Caco-2 (cell line): Measurements from ENCODE around the gene OXNAD1. TPM values are rescaled to one million over a fixed set of nuclear protein-coding genes. Genes with fewer than 3 reads are reported as not detected.

Source experiments
- BruUV-seq: library from RNA; stranded (reverse); fragments of 400-500 nt; replicated peaks from 2 replicates; lab custom pipeline; 2021; lab: Mats Ljungman, UMichigan
- CTCF ChIA-PET: fragments of 300-600 bp; sonication (Branson Sonifier 250); formaldehyde crosslinking; loops from one replicate; lab custom pipeline; 2022; ENCODE audit warnings: antibody characterized with exemption; lab: Charles Lee
- POLR2A ChIA-PET: fragments of 300-600 bp; sonication (Branson Sonifier 250); formaldehyde crosslinking; loops from one replicate; lab custom pipeline; 2022; ENCODE audit warnings: antibody characterized with exemption; lab: Charles Lee
- DNase-seq, 2 experiments: peaks; one replicate each; pipeline versions ENCODE4 v3.0.0 to v3.0.0-alpha.2; 2020 to 2022
- H3K27me3 ChIP-seq: replicated peaks from 2 replicates; pipeline ENCODE4 v1.6.0; 2011; ENCODE audit warnings: low read length; ENCODE audit not compliant: control insufficient read depth, insufficient read depth
- H3K36me3 ChIP-seq: 2 replicates; pipeline ENCODE4 v1.5.1; 2011; ENCODE audit warnings: low read length; ENCODE audit not compliant: control insufficient read depth, insufficient read depth
- H3K4me1 ChIP-seq: fragments of 250-450 bp; sonication (Bioruptor Pico); 2 replicates; pipeline ENCODE4 v1.5.1; 2020; ENCODE audit warnings: mild to moderate bottlenecking
- H3K4me3 ChIP-seq: 2 replicates; pipeline ENCODE4 v1.5.1; 2011; ENCODE audit warnings: low read depth, mild to moderate bottlenecking, control low read depth, low read length
- H3K9me3 ChIP-seq: fragments of 250-450 bp; sonication (Bioruptor Pico); 2 replicates; pipeline ENCODE4 v1.5.1; 2020; ENCODE audit warnings: mild to moderate bottlenecking, moderate library complexity
- H3K27ac Mint-ChIP-seq: one replicate; pipeline ENCODE4 v1.8.0; 2022; ENCODE audit warnings: mixed read lengths; ENCODE audit not compliant: unreplicated experiment
- H3K27me3 Mint-ChIP-seq: one replicate; pipeline ENCODE4 v1.8.0; 2022; ENCODE audit warnings: mixed read lengths; ENCODE audit not compliant: insufficient read depth, unreplicated experiment
- H3K36me3 Mint-ChIP-seq: one replicate; pipeline ENCODE4 v1.8.0; 2022; ENCODE audit warnings: mild to moderate bottlenecking, mixed read lengths; ENCODE audit not compliant: insufficient read depth, unreplicated experiment
- H3K4me1 Mint-ChIP-seq: one replicate; pipeline ENCODE4 v1.8.0; 2022; ENCODE audit warnings: low read depth, mixed read lengths; ENCODE audit not compliant: unreplicated experiment
- H3K4me3 Mint-ChIP-seq: one replicate; pipeline ENCODE4 v1.8.0; 2022; ENCODE audit warnings: mild to moderate bottlenecking, moderate library complexity, mixed read lengths; ENCODE audit not compliant: unreplicated experiment
- H3K9me3 Mint-ChIP-seq: one replicate; pipeline ENCODE4 v1.8.0; 2022; ENCODE audit warnings: mixed read lengths; ENCODE audit not compliant: unreplicated experiment
- intact Hi-C: fragments of 100-400 bp; cut with micrococcal nuclease; formaldehyde crosslinking; loops from one replicate; pipeline ENCODE4 v1.10.0; 2022; ENCODE audit not compliant: unreplicated experiment
- total RNA-seq: library from RNA; stranded (reverse); gene quantifications from 2 replicates; pipeline ENCODE4 v1.2.3, GENCODE V29; 2022
- TF ChIP-seq, protein P1 (sequence below), 2 experiments: fragments of 200-600 bp in 1 of 2; IDR thresholded peaks; 1 replicate in 1 of 2; 2 replicates in 1 of 2; pipeline versions ENCODE4 v1.5.1 to v1.8.0; 2011 to 2022; ENCODE audit warnings: antibody characterized with exemption in 1 of 2, control low read depth in 1 of 2, inconsistent platforms in 1 of 2, low read depth in 1 of 2, low read length in 1 of 2, mild to moderate bottlenecking in 1 of 2, moderate library complexity in 1 of 2; ENCODE audit not compliant: insufficient read depth in 1 of 2, severe bottlenecking in 1 of 2, unreplicated experiment in 1 of 2

OXNAD1 gene
- total RNA-seq, 1 experiment from 2014 or later: 20.0 TPM

DNA sequence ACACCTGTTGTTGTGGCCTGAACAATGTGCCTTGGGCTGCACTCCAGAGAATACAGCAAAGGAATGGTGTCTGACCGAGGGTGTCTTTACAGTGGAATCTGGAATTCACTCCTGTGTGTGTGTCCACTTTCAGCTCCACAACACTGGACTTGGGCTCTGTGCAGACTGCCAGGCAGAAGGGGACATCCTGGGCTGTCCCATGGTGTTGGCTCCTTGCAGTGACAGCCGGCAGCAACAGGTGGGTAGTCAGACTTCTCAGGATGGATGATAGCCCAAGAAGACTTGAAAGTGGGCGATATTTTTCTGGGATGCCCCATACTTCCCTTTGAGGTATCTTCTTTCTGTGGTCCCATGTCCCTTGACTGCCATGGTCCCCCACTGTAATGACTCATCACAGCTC, 45.2 kb upstream of the OXNAD1 start:
- H3K9me3 ChIP-seq: no peaks in the 10 kb centered on the region
- POLR2A ChIA-PET: no interaction called here
- no peaks in the 10 kb centered on the region for H3K4me1 ChIP-seq
- intact Hi-C loops: no loop called here
- Mint-ChIP-seq H3K4me3 (no peak overlapping the region), H3K27ac (no peak overlapping the region), H3K27me3 (no peaks in the 10 kb centered on the region), H3K36me3 (no peaks in the 10 kb centered on the region), H3K4me1 (no peaks in the 10 kb centered on the region), H3K9me3 (no peaks in the 10 kb centered on the region)
- no TSS peak for BruUV-seq
- H3K4me3 ChIP-seq: no peak overlapping the region
- TF ChIP-seq, protein P1, sequence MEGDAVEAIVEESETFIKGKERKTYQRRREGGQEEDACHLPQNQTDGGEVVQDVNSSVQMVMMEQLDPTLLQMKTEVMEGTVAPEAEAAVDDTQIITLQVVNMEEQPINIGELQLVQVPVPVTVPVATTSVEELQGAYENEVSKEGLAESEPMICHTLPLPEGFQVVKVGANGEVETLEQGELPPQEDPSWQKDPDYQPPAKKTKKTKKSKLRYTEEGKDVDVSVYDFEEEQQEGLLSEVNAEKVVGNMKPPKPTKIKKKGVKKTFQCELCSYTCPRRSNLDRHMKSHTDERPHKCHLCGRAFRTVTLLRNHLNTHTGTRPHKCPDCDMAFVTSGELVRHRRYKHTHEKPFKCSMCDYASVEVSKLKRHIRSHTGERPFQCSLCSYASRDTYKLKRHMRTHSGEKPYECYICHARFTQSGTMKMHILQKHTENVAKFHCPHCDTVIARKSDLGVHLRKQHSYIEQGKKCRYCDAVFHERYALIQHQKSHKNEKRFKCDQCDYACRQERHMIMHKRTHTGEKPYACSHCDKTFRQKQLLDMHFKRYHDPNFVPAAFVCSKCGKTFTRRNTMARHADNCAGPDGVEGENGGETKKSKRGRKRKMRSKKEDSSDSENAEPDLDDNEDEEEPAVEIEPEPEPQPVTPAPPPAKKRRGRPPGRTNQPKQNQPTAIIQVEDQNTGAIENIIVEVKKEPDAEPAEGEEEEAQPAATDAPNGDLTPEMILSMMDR (IDR thresholded peaks at IDR 0.05; ENCODE audit: insufficient read depth in 1 of 2, low read depth in 1 of 2, low read length in 1 of 2, severe bottlenecking in 1 of 2, unreplicated experiment in 1 of 2): no peak
- no peaks in the 10 kb centered on the region for H3K36me3 ChIP-seq
- CTCF ChIA-PET: no interaction called here
- DNase-seq: no peak
- no peaks in the 10 kb centered on the region; the same call in 1 of the 2 replicates for H3K27me3 ChIP-seq

DNA sequence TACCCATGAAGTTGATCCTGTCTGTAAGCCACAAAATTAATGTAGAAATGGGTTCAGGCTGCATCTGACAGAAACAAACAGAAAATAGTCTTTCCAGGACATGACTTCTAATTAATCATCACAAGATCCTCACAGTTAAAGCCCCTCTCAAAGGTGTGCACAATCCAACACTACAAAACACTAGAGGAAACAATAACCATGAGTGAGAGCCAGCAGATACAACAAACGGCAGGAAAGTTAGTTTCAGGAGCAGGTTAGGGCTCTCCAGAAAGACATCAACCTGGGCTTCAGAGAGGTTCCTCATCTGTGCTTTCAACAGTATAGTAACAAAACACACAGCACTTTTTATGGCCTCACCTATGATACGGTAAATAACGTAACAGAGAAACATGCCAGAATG, 43.0 kb upstream of the OXNAD1 start:
- TF ChIP-seq, protein P1 (IDR thresholded peaks at IDR 0.05; ENCODE audit: insufficient read depth in 1 of 2, low read depth in 1 of 2, low read length in 1 of 2, severe bottlenecking in 1 of 2, unreplicated experiment in 1 of 2): no peak
- Mint-ChIP-seq H3K4me1 (no peaks in the 10 kb centered on the region), H3K9me3 (no peaks in the 10 kb centered on the region), H3K27ac (no peak overlapping the region), H3K4me3 (no peak overlapping the region), H3K27me3 (no peaks in the 10 kb centered on the region), H3K36me3 (no peaks in the 10 kb centered on the region)
- Histone ChIP-seq H3K4me3 (no peak overlapping the region), H3K36me3 (no peaks in the 10 kb centered on the region), H3K27me3 (no peaks in the 10 kb centered on the region; the same call in 1 of the 2 replicates), H3K4me1 (no peaks in the 10 kb centered on the region), H3K9me3 (no peaks in the 10 kb centered on the region)
- POLR2A ChIA-PET: no interaction called here
- CTCF ChIA-PET: no interaction called here
- no peak for DNase-seq
- no TSS peak for BruUV-seq
- intact Hi-C loops: no loop called here

DNA sequence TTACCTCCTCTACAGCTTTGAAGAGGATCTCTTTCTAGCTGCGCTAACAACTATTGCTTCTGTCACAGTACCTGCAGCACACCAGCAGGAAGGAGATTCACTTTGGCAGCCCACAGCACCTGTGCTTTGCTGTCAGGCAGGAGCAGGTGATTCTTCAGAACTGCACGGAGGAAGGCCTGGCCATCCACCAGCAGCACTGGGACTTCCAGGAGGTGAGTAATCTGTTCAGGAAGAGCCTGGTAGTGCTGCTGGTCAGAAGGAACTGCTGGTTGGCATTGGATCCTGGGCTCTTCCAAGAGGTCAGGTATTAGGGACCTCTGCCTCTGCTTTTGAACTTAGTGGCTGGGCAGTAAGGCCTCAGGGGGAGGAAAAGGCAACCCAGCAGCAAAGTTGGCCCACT, 42.5 kb upstream of the OXNAD1 start:
- no peak for DNase-seq
- Mint-ChIP-seq H3K27me3 (peaks cover under 1% of the 10 kb centered on the region), H3K27ac (no peak overlapping the region), H3K4me1 (no peaks in the 10 kb centered on the region), H3K9me3 (no peaks in the 10 kb centered on the region), H3K4me3 (no peak overlapping the region), H3K36me3 (no peaks in the 10 kb centered on the region)
- POLR2A ChIA-PET: no interaction called here
- no peaks in the 10 kb centered on the region for H3K4me1 ChIP-seq
- H3K9me3 ChIP-seq: no peaks in the 10 kb centered on the region
- TF ChIP-seq, protein P1 (IDR thresholded peaks at IDR 0.05; ENCODE audit: insufficient read depth in 1 of 2, low read depth in 1 of 2, low read length in 1 of 2, severe bottlenecking in 1 of 2, unreplicated experiment in 1 of 2): no peak
- H3K36me3 ChIP-seq: no peaks in the 10 kb centered on the region
- intact Hi-C loops: no loop called here
- no peak overlapping the region for H3K4me3 ChIP-seq
- no TSS peak for BruUV-seq
- no peaks in the 10 kb centered on the region; the same call in 1 of the 2 replicates for H3K27me3 ChIP-seq
- CTCF ChIA-PET: no interaction called here
